Breast epithelium (tissue), 4 donors: ENCODE measurements around the gene EFNA5. TPM values are rescaled to one million over a fixed set of nuclear protein-coding genes. Genes with fewer than 3 reads are reported as not detected.

Experiments
- DNase-seq, 2 donors: peaks; one replicate each; pipeline ENCODE4 v3.0.0-alpha.2; 2019; ENCODE audit warnings: low spot score in 2 of 2
- H3K27ac ChIP-seq, 2 donors: fragments of 200-600 bp; sonication (generic) in 1 of 2; one replicate each; pipeline ENCODE4 v1.5.1; 2016 to 2019; ENCODE audit warnings: mild to moderate bottlenecking in 1 of 2
- H3K27me3 ChIP-seq, 2 donors: fragments of 200-600 bp; sonication (generic) in 1 of 2; one replicate each; pipeline versions ENCODE4 v1.5.1 to v1.6.0; 2017 to 2019; ENCODE audit warnings: control low read depth in 1 of 2, mild to moderate bottlenecking in 1 of 2
- H3K36me3 ChIP-seq: fragments of 200-600 bp; one replicate; pipeline ENCODE4 v1.5.1; 2019
- H3K4me1 ChIP-seq, 2 donors: fragments of 200-600 bp; sonication (generic); one replicate each; pipeline ENCODE4 v1.5.1; 2016 to 2019; ENCODE audit warnings: control low read depth in 1 of 2
- H3K4me3 ChIP-seq, 3 donors: fragments of 200-600 bp; sonication (generic); 1 replicate in 2 of 3; 2 replicates in 1 of 3; pipeline ENCODE4 v1.5.1; 2016 to 2019; ENCODE audit warnings: mild to moderate bottlenecking in 3 of 3, moderate library complexity in 2 of 3
- H3K9me3 ChIP-seq, 2 donors: fragments of 200-600 bp; sonication (generic) in 1 of 2; one replicate each; pipeline ENCODE4 v1.5.1; 2016 to 2019; ENCODE audit warnings: control low read depth in 1 of 2
- CTCF ChIP-seq, 3 donors: fragments of 450-650 bp; IDR thresholded peaks; one replicate each; pipeline ENCODE4 v1.5.1; 2016 to 2017; ENCODE audit warnings: antibody characterized with exemption in 3 of 3, mild to moderate bottlenecking in 3 of 3, moderate library complexity in 3 of 3
- POLR2A ChIP-seq: fragments of 450-650 bp; IDR thresholded peaks from one replicate; pipeline ENCODE4 v1.6.1; 2016; ENCODE audit warnings: antibody characterized with exemption, mild to moderate bottlenecking, moderate library complexity
- POLR2AphosphoS5 ChIP-seq, 3 donors: sonication (generic); formaldehyde crosslinking; IDR thresholded peaks; one replicate each; pipeline ENCODE4 v1.6.1; 2017; ENCODE audit warnings: antibody characterized with exemption in 3 of 3
- intact Hi-C: fragments of 100-400 bp; cut with DNase I; formaldehyde crosslinking; loops from one replicate; pipeline ENCODE4 v1.15.1; 2023; ENCODE audit warnings: low total_unique reads
- total RNA-seq, 3 donors: library from RNA; depleted of rRNA; stranded (reverse); fragments of >200 nt; gene quantifications; one replicate each; pipeline ENCODE4 v1.1.0, GENCODE V29; 2016

The EFNA5 gene
- total RNA-seq, 3 donors from 2014 or later, result 12.1 to 34.2 (median 12.3) TPM

DNA sequence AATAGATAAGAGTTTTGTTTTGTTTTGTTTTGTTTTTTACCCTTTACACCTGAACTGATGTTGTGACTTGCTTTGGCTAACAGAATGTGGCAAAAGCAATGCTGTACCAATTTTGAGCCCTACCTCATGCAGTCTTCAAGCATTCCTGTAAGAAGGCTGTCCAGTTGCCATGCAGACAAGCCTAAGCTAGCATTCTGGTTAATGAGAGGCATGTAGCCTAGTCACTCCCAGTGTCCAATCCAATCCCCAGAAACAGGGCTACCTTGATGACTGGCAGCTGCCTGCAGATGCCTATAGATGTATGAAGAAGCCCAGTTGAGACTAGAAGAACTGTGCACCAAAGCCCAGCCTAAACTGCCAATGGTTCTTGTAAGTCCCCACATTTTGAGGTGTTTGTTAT is 9.4 kb upstream of the EFNA5 start:
- Histone ChIP-seq H3K9me3 (no peaks in the 10 kb centered on the region), H3K4me1 (no peaks in the 10 kb centered on the region), H3K27me3 (no peaks in the 10 kb centered on the region), H3K27ac (no peak overlapping the region), H3K4me3 (no peak overlapping the region), H3K36me3 (no peaks in the 10 kb centered on the region)
- no peak for TF ChIP-seq CTCF (IDR thresholded peaks at IDR 0.05)
- no peak for TF ChIP-seq POLR2A
- TF ChIP-seq POLR2AphosphoS5 (IDR thresholded peaks at IDR 0.05), result no peak
- intact Hi-C loops, result no loop called here
- no peak for DNase-seq

DNA sequence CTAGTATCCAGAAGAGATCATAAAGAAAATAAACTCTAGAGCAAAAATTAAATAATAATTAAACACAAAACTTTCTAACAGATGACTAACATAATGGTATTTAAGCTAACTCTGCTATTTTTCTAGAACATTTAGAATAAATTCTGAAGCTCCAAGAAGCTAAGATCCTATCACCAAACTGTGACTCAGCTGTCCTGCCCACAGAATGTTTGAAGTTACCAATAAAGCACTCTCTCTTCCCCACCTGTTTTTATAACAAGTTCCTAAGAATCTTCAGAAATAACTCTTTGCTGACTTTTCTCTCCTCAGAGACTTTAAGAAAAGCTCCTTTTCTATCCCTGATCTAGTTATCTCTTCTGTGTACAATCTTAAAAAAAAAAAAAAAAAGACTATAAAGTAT is 6.0 kb upstream of the EFNA5 start:
- intact Hi-C loops, result no loop called here
- H3K9me3 ChIP-seq, result no peaks in the 10 kb centered on the region
- H3K36me3 ChIP-seq, result no peaks in the 10 kb centered on the region
- no peaks in the 10 kb centered on the region for H3K4me1 ChIP-seq
- no peak for DNase-seq
- H3K4me3 ChIP-seq, result no peak overlapping the region
- no peaks in the 10 kb centered on the region for H3K27me3 ChIP-seq
- TF ChIP-seq POLR2AphosphoS5 (IDR thresholded peaks at IDR 0.05) (no peak), CTCF (IDR thresholded peaks at IDR 0.05) (no peak), POLR2A (no peak)
- H3K27ac ChIP-seq, result no peak overlapping the region

DNA sequence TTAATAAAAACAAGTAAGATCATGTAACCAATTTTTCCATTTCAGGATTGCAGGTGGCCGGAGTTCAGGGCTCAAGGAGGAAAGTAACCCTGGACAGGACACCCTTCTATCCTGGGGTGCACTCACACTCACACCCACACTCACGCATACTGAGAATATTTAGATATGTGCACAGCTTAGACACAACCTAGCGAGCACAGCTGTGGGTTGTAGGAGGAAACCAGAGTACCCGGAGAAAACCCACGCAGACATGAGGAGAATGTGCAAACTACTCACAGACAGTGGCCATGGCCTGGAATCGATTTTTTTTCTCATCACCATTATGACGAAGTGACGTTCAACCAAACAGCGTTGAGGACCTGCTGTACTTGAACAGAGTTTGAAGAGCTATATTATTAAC is 4.5 kb upstream of the EFNA5 start:
- no peaks in the 10 kb centered on the region for H3K27me3 ChIP-seq
- no peak overlapping the region for H3K27ac ChIP-seq
- no peaks in the 10 kb centered on the region for H3K36me3 ChIP-seq
- no peaks in the 10 kb centered on the region for H3K9me3 ChIP-seq
- TF ChIP-seq POLR2A (no peak), CTCF (IDR thresholded peaks at IDR 0.05) (no peak), POLR2AphosphoS5 (IDR thresholded peaks at IDR 0.05) (no peak)
- no peak overlapping the region for H3K4me3 ChIP-seq
- intact Hi-C loops, result no loop called here
- no peak for DNase-seq
- no peaks in the 10 kb centered on the region for H3K4me1 ChIP-seq

- Histone ChIP-seq H3K4me3 (no peak overlapping the region), H3K36me3 (no peaks in the 10 kb centered on the region), H3K9me3 (no peaks in the 10 kb centered on the region), H3K4me1 (no peaks in the 10 kb centered on the region), H3K27ac (no peak overlapping the region), H3K27me3 (peaks cover 0 to under 1% of the 10 kb centered on the region in 2 donors)
- intact Hi-C loops, result no loop called here
- DNase-seq, result no peak
- TF ChIP-seq POLR2AphosphoS5 (IDR thresholded peaks at IDR 0.05) (no peak), POLR2A (no peak), CTCF (IDR thresholded peaks at IDR 0.05) (no peak)
Observed at GRCh38 chr5:107674655-107675054, 3.9 kb upstream of the EFNA5 start.

DNA sequence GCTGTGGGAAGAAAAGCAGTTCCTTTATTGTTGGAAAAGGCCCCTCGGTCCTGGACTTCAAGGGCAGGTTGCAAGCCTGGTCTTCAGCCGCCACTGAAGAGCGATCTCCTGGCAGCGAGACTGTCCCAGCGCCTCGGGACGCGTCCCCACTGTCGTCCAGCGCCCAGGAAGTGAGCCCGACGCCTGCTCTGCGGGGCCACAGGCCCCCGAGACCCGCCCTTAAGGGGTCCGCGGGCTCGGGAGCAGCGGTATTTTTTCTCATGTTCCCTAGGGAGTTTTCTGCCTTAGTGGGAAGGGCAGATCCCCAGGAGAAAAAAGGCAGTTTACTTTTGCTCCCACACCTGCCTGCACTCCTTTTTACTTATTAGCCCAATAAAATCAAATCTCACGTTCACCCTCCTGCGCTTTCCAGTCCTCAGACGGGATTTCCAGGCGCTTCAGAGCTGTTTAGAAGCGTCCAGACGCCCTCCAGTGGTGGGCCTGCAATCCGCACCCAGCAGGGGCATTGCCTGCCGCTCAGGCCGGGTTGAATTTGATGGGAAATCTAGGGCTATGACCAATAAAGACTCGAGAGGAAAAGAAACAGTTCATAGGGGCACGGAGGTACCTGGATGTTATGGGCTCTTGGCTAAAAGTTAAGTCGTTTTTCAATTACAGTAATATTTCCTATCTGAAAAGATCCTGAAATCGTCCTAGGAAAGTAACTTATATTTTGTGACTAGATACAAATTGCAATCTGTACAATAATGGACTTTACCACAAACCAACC is 2.8 kb upstream of the EFNA5 start:
- no peaks in the 10 kb centered on the region for H3K4me1 ChIP-seq
- intact Hi-C loops, result no loop called here

More for the DNA sequence above, 2.8 kb upstream of the EFNA5 start:
- Histone ChIP-seq H3K36me3 (no peaks in the 10 kb centered on the region), H3K9me3 (no peaks in the 10 kb centered on the region), H3K27ac (peak overlapping the region; percentile 78 to 90), H3K27me3 (peaks cover 0 to 3% of the 10 kb centered on the region in 2 donors), H3K4me3 (peak overlapping the region; percentile 61 to 75 (median 67))
- TF ChIP-seq POLR2A, result no peak
- TF ChIP-seq POLR2AphosphoS5 (IDR thresholded peaks at IDR 0.05), result peak in 1 of 3 donors; percentile 17
- TF ChIP-seq CTCF (IDR thresholded peaks at IDR 0.05), result peak; percentile 81 to 93 (median 92)
- DNase-seq, result peak; percentile 78 to 81
